HL-60 (cell line): ENCODE data around the gene ASTN2.

Source experiments
- DNase-seq, 2 experiments: peaks; one replicate each; pipeline ENCODE4 v3.0.0-alpha.2; 2010 to 2020; ENCODE audit warnings: low read depth in 1 of 2, low spot score in 1 of 2
- H3K27ac ChIP-seq: fragments of 250-450 bp; sonication (Bioruptor Pico); replicated peaks from 2 replicates; pipeline ENCODE4 v1.5.1; 2020; ENCODE audit warnings: mild to moderate bottlenecking, moderate library complexity
- H3K27me3 ChIP-seq: fragments of 250-450 bp; sonication (Bioruptor Pico); 2 replicates; pipeline ENCODE4 v1.5.1; 2021; ENCODE audit warnings: mild to moderate bottlenecking, moderate library complexity; ENCODE audit not compliant: insufficient read depth, poor library complexity, severe bottlenecking
- H3K4me3 ChIP-seq: replicated peaks from 2 replicates; pipeline ENCODE4 v1.5.1; 2011; ENCODE audit warnings: mild to moderate bottlenecking, control low read depth, low read length; ENCODE audit not compliant: insufficient read depth
- CTCF ChIP-seq: IDR thresholded peaks from one replicate; pipeline ENCODE4 v1.5.1; 2011; ENCODE audit warnings: low read length, control low read depth, inconsistent platforms; ENCODE audit not compliant: insufficient read depth
- GABPA ChIP-seq: IDR thresholded peaks from 2 replicates; pipeline ENCODE4 v1.6.1; 2012; ENCODE audit warnings: low read depth
- POLR2AphosphoS5 ChIP-seq: IDR thresholded peaks from 2 replicates; pipeline ENCODE4 v1.6.1; 2012; ENCODE audit warnings: low read depth
- SPI1 ChIP-seq: IDR thresholded peaks from 2 replicates; pipeline ENCODE4 v1.6.1; 2012; ENCODE audit warnings: low read depth, mild to moderate bottlenecking, borderline replicate concordance
- TF ChIP-seq, protein P1 (sequence below): IDR thresholded peaks from 2 replicates; pipeline ENCODE4 v1.6.1; 2012; ENCODE audit warnings: low read depth; ENCODE audit not compliant: insufficient replicate concordance

ASTN2 gene

DNA sequence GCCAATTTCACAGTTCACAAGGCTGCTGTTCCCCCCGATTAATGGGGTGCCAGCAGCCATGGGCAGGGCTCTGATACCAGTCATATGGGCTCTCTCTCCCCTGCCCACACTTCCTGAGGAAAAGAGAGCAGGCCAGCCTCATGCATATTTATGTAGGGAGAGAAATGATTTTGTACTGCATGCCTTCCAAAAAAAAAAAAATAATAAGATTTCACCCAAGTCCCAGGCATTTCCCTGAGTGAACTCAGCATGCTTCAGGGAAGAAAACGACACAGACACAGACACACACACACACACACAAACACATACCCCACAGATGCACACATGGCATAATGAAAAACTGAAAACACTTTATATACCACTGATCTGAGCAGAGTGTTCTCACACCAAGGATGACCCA is 232.8 kb downstream of the ASTN2 start:
- TF ChIP-seq GABPA (no peak), SPI1 (no peak), POLR2AphosphoS5 (no peak), CTCF (no peak)
- TF ChIP-seq, protein P1, sequence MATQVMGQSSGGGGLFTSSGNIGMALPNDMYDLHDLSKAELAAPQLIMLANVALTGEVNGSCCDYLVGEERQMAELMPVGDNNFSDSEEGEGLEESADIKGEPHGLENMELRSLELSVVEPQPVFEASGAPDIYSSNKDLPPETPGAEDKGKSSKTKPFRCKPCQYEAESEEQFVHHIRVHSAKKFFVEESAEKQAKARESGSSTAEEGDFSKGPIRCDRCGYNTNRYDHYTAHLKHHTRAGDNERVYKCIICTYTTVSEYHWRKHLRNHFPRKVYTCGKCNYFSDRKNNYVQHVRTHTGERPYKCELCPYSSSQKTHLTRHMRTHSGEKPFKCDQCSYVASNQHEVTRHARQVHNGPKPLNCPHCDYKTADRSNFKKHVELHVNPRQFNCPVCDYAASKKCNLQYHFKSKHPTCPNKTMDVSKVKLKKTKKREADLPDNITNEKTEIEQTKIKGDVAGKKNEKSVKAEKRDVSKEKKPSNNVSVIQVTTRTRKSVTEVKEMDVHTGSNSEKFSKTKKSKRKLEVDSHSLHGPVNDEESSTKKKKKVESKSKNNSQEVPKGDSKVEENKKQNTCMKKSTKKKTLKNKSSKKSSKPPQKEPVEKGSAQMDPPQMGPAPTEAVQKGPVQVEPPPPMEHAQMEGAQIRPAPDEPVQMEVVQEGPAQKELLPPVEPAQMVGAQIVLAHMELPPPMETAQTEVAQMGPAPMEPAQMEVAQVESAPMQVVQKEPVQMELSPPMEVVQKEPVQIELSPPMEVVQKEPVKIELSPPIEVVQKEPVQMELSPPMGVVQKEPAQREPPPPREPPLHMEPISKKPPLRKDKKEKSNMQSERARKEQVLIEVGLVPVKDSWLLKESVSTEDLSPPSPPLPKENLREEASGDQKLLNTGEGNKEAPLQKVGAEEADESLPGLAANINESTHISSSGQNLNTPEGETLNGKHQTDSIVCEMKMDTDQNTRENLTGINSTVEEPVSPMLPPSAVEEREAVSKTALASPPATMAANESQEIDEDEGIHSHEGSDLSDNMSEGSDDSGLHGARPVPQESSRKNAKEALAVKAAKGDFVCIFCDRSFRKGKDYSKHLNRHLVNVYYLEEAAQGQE: no peak
- Histone ChIP-seq H3K27ac (no peak overlapping the region), H3K4me3 (no peak overlapping the region), H3K27me3 (no peaks in the 10 kb centered on the region)
- no peak for DNase-seq

DNA sequence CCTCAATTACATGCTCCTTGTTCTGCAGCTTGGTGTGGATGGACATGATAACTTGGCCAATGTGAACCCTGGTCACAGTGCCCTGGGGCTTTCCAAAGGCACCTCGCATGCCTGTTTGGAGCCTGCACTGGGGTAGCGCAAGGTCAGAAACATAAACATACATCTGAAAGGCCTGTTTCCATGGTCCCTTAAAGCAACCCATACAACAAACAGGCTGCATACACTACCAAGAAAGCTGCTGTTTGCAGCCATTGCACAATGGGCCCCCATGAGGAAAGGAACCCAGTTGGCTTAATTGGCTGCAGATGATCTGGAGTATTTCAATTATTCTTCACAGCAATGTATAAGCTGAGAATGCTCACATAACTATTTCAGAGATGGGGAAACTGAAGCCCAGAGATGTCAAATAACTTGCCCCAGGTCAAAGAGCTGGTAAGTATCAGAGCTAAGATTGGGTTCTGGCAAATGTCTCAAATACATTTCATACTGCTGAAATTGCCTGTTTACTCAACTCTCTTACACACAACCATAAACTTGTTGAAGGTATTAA is 233.9 kb downstream of the ASTN2 start:
- Histone ChIP-seq H3K4me3 (no peak overlapping the region), H3K27me3 (no peaks in the 10 kb centered on the region), H3K27ac (no peak overlapping the region)
- TF ChIP-seq GABPA: no peak
- no peak for DNase-seq

- no peak overlapping the region for H3K4me3 ChIP-seq
- DNase-seq: no peak
- no peak overlapping the region for H3K27ac ChIP-seq
- no peak for TF ChIP-seq SPI1
- TF ChIP-seq POLR2AphosphoS5: no peak
- TF ChIP-seq, protein P1: no peak
- no peak for TF ChIP-seq GABPA
- no peak for TF ChIP-seq CTCF
- H3K27me3 ChIP-seq: no peaks in the 10 kb centered on the region
These were observed 236.1 kb downstream of the ASTN2 start for GRCh38 chr9:117178596-117179375.

GRCh38 chr9:117170567-117170966 is 244.3 kb downstream of the ASTN2 start:
- no peak for TF ChIP-seq GABPA
- TF ChIP-seq CTCF: no peak
- TF ChIP-seq SPI1: no peak
- TF ChIP-seq, protein P1: no peak
- no peak for TF ChIP-seq POLR2AphosphoS5
- H3K4me3 ChIP-seq: no peak overlapping the region
- no peak for DNase-seq
- no peak overlapping the region for H3K27ac ChIP-seq
- H3K27me3 ChIP-seq: no peaks in the 10 kb centered on the region
